ENCODE measurements around the gene CLEC9A.

Gene CLEC9A

DNA sequence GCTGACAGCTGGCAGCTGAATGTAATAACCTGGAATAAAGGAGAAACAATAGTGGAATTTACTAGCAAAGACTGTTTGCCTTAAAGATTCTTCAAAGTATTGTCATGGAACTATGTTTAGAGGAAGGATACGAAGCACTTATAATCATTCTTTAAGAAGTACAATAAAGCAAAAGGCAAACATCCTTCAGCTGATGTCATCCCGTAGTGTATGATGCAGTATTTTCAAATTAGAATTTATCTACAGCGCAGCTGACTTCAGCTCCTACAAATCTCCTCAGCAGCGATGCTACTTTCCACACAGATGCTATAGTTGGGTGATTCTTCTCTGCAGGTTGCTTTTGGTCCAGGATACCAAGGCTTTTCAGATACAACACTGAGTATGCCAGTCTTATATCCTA, 36.8 kb downstream of the CLEC9A start:
- no peak for DNase-seq (ENCODE audit: low spot score)

DNA sequence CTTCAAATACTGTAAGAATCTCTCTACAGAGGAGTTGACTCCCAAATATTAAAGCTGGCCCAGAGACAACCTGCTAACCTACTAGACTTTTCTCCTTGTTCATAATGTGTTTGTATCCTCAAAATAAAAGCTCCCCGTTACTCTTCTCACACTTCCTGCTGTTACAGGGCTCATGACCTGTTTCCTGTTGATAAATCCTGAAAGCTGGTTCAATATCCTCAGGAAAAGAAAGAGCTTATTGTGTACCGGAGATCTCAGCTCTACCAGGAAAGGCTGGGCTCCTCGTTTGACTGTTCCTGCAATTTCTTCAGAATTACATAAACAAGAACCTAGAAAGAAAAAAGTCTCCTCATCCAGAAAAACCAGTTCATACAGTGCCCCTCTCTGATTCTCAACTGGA, 37.5 kb downstream of the CLEC9A start:
- DNase-seq (ENCODE audit: low spot score), result no peak

DNA sequence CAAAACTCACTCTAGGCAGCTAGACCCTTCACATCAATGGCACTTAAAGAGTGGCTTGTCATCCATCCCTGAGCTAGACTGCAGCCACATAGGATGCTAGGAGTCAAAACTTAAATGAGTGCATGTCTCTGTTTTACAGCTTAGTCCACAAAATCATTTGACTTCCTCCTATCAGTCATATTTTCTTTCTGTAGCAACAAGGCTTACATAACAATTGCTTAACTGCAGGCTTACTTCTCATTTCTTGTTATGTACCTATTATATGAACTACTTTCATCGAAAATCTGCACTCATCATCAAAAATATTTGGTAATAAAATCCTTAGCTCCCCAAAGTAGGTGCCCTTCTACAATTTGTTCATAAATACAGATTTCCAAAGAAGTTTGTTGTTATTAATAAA, 38.2 kb downstream of the CLEC9A start:
- no peak for DNase-seq (ENCODE audit: low spot score)

DNA sequence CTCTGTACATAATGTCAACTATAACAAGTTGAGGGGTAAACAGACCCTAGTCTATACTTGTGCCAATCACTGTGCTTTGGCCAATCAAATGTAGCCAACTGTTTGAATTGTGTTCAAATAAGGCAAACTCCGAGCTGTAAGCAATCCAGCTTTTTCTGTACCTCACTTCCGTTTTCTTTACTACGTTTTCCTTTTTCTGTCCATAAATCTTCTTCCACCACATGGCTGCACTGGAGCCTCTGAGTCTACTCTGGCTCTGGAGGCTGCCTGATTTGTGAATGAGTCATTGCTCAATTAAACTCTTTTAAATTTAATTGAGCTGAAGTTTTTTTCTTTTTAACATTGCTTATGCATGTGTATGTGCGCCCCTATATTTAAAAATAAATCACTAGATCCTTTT, 38.6 kb downstream of the CLEC9A start:
- no peak for DNase-seq (ENCODE audit: low spot score)

DNA sequence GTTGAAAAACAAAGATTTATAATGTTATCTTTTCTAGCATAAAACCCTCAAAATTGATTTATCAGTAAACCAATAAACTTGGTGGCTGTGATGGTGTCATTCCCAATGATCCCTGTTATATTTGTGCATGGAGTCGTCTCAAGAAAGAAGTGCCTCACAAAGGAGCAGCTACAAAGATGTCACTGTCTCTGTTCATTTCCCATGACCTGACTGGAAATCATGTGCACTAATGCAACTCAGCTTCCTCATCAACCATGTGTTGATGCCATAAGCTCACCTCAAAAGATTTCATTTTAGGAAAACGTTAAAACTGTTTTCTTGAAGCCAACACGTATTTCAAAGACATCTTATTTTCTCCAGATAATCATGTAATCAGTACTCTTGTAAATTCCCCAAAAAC, 39.5 kb downstream of the CLEC9A start:
- DNase-seq (ENCODE audit: low spot score), result no peak

DNA sequence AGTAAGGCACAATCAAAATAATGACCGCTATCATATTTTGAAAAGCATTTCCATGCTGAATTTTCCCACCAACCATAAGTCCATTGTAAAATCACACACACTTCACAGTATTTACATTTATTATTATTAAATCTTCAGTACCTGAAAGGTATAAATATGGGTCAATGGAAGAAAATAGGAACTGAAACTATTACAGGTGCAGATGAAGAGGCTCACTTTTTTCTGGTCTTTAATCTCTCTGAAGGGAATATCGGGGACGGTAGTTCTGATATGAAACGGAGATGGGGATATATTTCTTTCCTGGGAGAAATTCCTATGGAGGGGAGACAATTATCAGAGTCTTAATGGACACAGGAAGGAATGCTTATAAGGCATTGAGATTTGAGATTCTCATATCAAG, 39.9 kb downstream of the CLEC9A start:
- no peak for DNase-seq (ENCODE audit: low spot score)

DNA sequence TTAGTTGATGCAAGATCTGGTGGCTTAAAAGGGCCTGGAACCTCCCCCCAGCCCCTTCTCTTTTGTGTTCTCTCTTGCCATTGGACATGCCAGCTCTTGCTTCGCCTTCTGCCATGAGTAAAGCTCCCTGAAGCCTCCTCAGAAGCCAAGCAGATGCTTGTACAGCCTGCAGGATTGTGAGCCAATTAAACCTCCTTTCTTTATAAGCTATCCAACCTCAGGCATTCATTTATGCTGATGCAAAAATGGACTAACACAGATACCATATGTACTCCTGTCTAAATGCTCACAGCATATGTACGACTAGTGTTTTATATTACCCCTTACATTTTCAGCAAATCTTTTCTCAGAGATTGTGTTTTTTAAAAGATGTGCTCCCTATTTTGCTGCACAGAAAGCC, 41.6 kb downstream of the CLEC9A start:
- DNase-seq (ENCODE audit: low spot score), result no peak

DNA sequence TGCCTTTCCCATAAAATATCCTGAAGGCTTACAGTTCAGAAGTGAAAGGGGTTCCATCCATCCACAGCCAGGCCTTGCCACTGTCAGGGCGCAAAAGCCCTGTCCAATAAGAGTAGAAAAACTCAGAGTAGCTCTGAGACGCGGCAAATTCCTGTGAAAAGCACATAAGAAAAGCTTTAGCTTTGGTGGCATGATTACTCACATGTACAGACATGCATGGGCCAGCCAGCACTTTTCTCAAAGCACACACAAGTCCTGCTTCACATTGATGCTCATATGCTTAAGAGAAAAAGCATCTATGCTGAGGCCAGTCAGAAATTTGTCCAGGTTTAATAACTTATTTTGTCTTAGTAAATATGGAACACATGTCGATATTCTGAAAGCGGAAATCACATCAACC, 42.8 kb downstream of the CLEC9A start:
- no peak for DNase-seq (ENCODE audit: low spot score)

DNA sequence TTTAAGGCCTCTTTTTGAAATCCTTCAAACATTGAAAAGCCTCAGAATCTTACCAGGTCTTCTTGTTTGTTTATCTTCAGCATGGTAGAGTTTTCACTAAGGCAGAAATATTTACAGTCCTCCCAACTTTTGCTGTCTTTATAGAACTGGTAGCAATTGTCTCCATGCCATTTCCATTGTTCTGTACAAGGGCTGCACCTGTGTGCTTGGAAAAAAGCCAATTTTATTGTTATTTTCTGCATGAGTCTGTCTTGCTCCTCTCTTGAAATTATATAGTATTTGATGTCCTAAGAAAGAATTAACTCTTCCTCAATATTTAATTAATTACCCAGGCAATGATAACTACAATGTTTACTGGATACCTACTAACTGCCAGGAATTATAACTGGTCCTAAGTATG, 45.0 kb downstream of the CLEC9A start:
- DNase-seq (ENCODE audit: low spot score), result no peak

DNA sequence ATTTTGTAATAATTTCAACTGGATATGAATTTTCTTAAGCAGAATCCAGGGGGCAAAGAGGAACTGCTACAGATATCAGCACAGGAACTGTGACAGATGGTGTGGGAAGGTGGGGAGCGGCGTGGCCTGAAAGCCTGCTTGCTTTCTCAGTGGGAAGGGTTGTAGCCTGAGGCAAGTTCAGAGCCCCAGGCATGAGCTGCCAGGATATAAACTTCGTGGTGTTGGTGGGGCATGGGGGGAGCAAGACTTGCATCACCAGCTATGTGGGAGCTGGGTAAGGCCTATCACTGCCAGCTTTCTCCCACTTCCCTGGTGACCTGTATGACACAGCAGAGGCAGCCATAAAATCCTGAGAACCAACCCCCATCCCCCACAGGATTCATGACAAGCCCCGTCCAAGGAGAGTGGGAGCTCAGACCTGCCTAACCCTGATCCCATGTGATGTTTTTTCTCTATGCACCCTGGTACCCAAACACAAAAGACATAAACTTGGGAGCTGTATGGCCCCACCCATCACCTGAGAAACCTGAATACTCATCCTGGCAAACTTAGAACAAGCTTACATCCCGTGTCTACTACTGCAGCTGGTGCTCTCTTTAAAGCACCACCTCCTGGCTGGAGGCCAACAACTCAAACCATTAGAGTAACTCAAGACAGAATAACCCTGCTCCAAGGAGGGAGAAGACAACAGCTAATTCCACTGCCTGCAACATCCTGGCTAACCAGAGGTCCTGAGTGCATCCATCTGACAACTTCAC, 51.8 kb downstream of the CLEC9A start:
- DNase-seq (ENCODE audit: low spot score), result no peak

DNA sequence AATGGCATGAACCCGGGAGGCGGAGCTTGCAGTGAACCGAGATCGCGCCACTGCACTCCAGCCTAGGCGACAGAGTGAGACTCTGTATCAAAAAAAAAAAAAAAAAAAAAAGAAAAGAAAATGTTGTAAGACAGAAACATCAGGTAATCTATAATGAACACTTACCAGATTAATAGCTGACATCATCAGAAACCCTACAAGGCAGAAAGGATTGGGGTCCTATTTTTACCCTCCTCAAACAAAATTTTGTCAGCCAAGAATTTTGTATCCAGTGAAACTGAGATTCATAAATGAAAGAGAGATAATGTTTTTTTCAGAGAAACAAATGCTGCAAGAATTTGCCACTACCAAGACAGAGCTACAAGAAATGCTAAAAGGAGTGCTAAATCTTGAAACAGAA, 54.3 kb downstream of the CLEC9A start:
- DNase-seq (ENCODE audit: low spot score), result no peak

DNA sequence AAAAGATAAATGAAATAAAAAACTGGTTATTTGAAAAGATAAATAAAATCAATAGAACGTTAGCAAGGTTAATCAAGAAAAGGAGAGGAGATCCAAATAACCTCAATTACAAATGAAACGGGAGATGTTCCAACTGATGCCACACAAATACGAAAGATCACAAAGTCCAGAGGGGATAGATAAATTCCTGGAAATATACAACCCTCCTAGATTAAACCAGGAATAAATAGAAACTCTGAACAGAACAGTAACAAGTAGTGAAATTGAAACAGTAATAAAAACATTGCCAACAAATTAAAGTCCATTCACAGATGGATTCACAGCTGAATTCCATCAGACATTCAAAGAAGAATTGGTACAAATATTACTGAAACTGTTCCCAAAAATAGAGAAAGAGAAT, 55.9 kb downstream of the CLEC9A start:
- DNase-seq (ENCODE audit: low spot score), result no peak

DNA sequence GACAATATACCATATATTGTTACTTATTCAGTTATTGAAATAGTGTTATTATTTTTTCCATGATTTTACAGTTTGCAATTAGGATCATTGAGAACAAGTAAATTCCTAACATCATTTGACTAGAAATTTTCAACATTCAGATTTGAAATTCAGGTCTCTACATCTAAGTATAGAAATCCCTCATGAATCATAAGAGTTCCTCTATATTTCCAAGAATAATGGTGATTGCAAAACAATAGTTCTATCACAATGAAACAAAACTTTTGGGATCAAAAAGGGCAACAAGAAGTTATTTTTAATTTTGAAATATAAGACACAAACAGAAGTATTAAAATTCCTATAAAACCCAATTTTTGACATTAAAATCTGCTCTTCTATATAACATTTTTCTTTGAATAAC, 57.5 kb downstream of the CLEC9A start:
- DNase-seq (ENCODE audit: low spot score), result no peak

DNA sequence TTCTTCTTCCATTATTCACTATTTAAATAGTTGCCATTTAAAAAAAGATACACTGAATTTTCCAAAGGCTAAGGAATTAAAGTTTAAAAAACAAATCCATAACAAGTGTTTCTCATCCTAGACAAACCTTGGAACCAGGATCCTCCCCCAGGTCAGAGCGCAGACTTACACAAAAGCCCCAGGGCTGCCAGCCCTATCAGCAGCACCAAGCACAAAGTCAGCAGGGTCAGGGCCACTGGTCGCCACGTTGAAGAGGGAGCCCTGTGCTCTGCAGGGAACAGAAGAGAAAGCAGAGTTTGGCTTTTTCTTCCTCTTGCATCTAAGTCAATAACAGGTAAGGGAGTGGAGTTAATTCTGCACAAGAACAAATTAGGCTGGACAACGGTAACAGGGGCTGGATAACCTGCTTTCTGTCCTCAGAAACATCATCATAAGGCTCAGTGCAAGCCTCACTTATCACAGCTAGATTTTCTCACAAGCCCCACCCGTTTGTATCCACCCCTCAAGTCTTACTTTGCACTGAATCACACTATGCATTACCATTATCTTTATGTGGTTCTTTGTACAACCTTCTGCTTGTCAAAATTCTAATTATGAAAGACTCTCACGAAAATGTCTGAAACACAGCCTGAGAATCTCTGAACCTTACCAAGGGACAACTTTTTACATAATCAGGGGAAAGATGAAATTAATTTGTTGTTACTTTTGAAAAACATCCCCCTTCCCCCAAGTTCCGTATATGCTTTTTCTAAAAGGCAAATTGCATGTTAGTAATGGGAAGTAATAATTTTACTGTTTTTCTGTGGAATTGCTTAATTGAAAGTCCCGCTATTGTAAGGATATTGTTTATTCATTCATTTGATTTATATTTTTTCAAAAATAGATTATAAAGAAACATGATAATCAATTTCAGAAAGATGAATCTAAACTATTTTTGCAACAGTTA, 58.7 kb downstream of the CLEC9A start:
- no peak for DNase-seq (ENCODE audit: low spot score)

DNA sequence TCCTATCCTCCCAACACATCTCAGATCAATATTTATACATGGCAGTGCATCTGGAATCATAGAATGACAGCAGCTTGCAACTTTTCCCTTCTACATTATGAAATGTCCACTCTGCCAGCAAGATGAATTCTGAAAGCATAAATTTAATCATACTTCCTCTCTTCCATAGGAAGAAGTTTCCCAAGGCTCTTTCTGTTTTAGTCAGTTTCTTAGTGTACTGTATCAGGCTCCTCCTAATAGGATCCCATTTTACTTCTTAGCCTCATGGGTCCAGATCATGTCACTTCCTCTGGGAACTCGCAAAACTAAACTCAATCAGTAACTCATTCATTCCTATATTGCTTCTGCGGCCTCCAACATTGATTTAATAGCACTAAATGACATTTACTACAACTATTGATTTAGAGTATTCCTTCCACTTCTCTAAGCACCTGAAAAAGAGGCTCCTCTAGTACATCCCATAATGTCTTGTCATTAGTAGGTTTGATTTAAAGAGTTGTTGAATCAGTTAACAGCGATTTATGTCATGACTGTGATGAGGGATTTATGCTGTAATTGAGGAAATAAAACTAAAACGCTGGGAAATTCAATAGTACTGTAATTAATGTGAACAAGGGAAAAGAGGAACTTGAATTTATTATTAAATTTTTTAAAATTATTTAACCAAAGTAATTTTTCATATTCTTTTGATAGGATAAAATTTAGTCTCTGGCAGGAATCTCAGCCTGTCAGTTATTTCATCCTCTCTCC, 64.3 kb downstream of the CLEC9A start:
- DNase-seq (ENCODE audit: low spot score), result no peak

DNA sequence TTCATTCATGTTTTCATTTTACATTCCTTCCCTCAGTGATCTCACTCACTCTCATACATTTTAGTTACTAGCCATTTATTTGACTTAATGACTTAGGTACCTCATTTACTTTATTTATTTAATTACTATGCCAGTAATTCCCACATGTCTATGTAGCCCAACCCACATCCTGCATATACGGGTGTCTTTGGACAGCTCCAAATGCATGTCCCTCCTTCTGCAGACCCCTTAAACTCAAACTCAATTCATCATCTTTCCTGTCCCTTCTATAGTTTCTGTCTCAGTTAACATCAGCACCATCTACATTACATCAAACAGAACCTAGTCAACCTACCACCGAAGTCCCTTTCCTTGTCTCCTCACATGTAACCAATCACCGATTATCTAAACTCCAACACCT, 65.5 kb downstream of the CLEC9A start:
- no peak for DNase-seq (ENCODE audit: low spot score)

DNA sequence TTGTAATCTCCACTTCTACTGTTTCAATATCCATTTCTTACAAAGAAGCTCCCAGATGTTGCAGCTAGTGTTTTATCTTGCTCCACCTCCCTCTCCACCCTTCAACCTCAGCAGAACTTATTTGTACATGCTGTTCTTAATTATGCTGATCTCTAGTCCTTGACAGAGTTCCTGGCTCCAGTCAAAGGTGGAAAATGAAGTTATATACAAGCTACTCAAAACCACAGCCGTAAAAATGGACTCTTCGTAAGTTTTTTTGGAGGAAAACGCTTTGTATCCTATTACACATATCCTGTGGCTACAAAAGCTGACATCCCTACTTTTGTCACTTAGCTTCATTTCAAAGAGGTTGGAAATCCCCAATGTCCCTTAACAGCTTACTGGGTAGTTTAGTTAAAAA, 67.0 kb downstream of the CLEC9A start:
- no peak for DNase-seq (ENCODE audit: low spot score)

DNA sequence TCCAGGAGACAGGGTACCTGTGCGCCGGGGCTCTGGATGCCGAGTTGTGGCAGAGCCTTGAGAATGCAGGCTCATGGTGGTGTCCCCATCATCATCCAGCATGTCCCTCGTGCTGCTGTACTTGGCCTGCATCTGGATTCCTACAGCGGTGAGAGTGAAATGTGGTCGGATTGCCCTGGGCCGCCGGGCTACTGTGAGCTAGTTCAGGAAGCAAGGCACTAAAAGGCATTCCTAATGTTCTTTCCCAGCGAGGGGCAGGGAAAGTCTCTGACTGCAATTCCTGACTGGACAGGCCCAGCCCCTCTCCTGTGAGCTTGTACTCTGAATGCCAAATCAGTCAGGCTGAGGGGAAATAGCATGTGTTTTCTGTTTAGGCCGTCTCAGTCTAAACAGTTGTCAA, 68.3 kb downstream of the CLEC9A start, which contains the start of gene CLEC1A:
Gene CLEC1A, minus strand, starts transcription at position 195 of the 400 bp plus-strand sequence. Its CDS starts 63 bp downstream, at position 132.
- DNase-seq (ENCODE audit: low spot score), result peak; percentile 78

DNA sequence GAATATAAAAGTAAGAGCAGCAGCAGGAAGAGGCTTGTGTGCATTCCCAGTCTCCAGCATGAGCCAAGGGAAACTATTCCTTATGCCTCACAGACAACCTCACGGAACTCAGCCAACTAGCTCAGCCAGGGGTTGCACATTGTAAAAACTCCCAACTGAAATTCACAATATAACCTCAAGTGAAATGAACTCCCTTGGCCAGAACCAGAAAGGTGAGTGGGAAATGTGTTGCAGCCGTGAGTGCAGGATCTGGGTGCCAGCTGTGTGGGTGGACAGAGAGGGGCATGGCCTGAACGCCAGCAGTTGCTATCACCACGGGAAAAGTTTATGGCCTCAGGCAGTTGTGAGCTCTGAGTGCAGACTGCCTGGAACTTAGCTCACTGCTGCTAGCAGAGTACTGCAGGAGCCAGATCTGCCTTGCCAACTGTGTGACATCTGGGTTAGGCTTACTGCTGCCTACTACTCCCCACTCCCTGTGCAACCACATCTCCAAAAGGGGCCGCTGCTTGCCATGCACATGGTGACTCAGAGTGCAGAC, 70.6 kb downstream of the CLEC9A start:
- DNase-seq (ENCODE audit: low spot score), result peak; percentile 55

DNA sequence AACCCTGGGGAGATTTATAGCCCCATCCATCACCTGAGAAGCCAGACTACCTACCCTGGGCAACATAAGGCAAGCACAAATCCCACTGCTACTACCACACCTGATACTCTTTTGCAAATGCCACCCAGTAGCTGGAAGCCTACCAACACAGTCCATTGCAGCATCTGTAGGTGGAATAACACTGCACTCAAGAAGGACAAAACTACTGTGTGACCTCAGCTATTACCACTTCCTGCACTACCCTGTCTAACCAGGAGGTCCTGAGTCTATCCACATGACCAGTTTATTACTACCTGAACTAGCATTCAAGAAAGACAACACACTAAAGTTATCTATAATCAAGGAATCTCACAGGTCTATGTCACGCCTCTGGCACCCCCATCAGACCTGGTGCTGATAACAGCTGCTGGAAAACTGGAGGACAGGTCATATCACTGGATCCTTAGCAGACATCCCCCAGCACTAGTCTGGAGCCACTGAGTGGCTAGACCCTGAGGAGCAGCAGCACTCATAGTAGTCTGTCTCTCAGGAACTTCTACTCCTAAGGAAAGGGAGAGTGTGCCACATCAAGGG, 71.3 kb downstream of the CLEC9A start:
- DNase-seq (ENCODE audit: low spot score), result no peak

DNA sequence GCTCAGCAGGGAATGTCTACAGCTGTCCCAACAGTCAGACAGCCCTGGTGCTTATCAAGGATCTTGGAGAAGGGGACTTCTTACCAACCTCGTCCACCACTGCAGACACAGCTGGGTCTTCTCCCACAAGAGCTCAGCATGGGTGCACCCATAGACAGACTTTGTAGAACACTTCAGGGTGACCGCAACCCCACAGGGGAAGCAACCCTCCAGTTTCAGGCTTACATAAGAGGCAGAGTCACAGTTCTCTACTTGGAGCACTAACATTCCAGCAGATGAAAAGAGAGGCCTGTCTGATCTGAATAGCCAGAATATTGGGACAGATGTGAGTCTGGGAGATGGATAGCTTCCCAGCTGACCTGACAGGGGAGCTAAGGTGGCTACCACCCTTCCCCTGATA, 71.8 kb downstream of the CLEC9A start:
- DNase-seq (ENCODE audit: low spot score), result no peak
